Neural crest cell (in vitro differentiated cells): ENCODE data around the gene IL17RB. TPM values are rescaled to one million over a fixed set of nuclear protein-coding genes. Genes with fewer than 3 reads are reported as not detected.

ENCODE experiments used
- DNase-seq: peaks from one replicate; pipeline ENCODE4 v3.0.0; 2021; ENCODE audit warnings: low read depth, mixed read lengths, low spot score
- H3K27ac Mint-ChIP-seq: one replicate; pipeline ENCODE4 v1.8.0; 2021; ENCODE audit warnings: mild to moderate bottlenecking, mixed read lengths; ENCODE audit not compliant: unreplicated experiment
- H3K27me3 Mint-ChIP-seq: 2 replicates; pipeline ENCODE4 v1.8.0; 2021; ENCODE audit warnings: low read depth, mild to moderate bottlenecking, mixed read lengths
- H3K36me3 Mint-ChIP-seq: 2 replicates; pipeline ENCODE4 v1.8.0; 2021; ENCODE audit warnings: low read depth, mild to moderate bottlenecking, mixed read lengths
- H3K4me1 Mint-ChIP-seq: 2 replicates; pipeline ENCODE4 v1.8.0; 2021; ENCODE audit warnings: mixed read lengths
- H3K4me3 Mint-ChIP-seq: one replicate; pipeline ENCODE4 v1.8.0; 2021; ENCODE audit warnings: mild to moderate bottlenecking, mixed read lengths
- H3K9me3 Mint-ChIP-seq: 2 replicates; pipeline ENCODE4 v1.8.0; 2021; ENCODE audit warnings: mixed read lengths
- CTCF ChIP-seq: fragments of 200-600 bp; sonication (generic); conservative IDR thresholded peaks from 2 replicates; pipeline ENCODE4 v1.5.0; 2021; ENCODE audit warnings: antibody characterized with exemption, mild to moderate bottlenecking
- total RNA-seq: library from RNA; stranded (reverse); gene quantifications from 2 replicates; pipeline ENCODE4 v1.2.1, GENCODE V29; 2021

The IL17RB gene
- total RNA-seq, 1 donor from 2014 or later, result 3.1 TPM

DNA sequence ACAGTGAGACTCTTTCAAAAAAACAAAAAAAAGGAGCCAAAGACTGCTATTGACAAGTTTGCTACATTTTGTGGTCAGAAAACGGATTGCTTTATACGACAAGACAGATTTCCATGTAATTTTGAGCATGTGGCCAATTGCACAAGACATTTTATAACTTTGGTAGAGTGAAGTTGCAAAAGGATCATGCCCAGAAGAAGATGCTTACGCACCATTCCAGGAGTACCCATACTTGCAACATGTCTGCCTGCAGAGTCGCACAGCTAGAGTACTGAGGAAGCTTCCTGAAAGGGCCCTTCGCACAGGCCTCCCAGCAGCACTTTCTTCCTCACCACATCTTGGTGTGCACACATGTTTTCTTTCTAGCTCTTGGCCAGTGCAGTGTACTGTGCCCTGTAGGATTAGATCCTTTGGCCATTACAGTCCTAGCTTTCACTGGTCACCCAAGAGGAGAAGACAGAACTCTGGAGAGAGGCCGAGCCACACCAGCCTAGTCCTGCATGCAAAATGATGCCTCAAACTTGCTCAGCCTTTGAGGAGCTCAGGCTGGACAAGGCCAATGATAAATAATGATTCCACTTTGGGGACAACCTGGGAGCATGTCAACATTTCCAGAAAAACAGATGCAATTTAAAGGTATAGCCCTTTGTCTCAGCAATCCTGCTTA is 11.8 kb upstream of the IL17RB start:
- no peak overlapping the region for H3K4me3 Mint-ChIP-seq
- no peaks in the 10 kb centered on the region for H3K9me3 Mint-ChIP-seq
- no peak overlapping the region for H3K27ac Mint-ChIP-seq
- peaks cover 6% of the 10 kb centered on the region for H3K4me1 Mint-ChIP-seq
- H3K36me3 Mint-ChIP-seq, result no peaks in the 10 kb centered on the region
- peak; percentile 18 for TF ChIP-seq CTCF
- DNase-seq, result no peak
- H3K27me3 Mint-ChIP-seq, result no peaks in the 10 kb centered on the region

DNA sequence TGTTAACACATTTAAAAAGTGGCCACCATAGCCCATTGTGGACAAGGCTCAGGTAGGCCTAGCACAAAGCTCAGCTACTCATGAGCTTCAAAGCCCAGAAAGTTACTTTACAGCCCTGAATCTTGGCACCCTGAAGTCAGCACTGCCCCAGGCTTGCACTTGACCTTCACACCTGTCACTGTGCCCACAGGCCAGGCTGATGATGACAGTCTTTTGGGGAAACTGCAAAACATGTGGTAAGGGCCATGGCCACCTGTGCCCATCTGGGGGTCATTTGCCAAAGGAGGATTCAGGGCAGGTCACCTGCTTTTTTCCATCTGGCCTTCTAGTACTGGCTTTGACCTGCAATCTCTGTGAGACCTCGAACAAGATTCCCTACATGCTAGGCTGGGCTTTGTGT is 11.1 kb upstream of the IL17RB start:
- H3K27me3 Mint-ChIP-seq, result no peaks in the 10 kb centered on the region
- H3K36me3 Mint-ChIP-seq, result no peaks in the 10 kb centered on the region

DNA sequence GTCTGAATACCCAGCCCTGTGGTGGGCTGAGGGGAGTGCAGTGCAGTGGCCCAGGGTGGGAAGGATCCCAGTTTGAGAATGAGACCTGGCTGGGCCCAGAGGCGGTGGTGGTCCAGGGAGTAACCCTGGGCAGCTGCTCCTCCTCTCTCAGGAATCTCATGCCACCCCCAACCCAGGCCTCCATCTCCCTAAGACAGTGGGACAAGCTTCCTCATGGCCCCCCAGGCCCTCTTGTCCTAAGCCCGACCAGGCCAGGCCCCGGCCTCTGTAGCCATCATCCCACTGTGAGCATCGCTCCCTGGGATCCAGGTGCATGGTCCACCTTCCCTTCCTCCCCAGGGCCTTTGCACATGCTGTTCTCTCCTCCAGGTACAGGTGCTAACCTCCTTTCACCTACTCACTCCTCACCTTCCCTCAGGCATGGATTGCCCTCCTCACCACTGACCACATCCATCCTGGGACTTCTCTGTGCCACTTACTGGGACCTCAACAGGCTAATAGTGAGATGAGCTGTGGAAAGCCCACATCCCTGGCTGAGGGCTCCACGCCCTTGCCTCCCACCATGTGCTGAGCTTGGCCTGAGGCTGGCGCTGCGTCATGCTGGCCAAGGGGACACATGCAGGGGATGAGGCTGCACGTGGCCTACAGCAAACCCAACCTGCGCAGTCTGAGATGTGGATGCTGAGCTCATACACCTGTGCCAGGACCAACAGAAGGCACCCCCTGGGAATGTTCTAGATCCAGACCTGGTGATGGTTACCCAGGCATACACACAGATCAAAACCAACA is 10.1 kb upstream of the IL17RB start:
- no peak for DNase-seq
- H3K36me3 Mint-ChIP-seq, result no peaks in the 10 kb centered on the region
- H3K4me3 Mint-ChIP-seq, result no peak overlapping the region
- no peaks in the 10 kb centered on the region for H3K9me3 Mint-ChIP-seq
- no peak for TF ChIP-seq CTCF
- peaks cover 6% of the 10 kb centered on the region for H3K4me1 Mint-ChIP-seq
- H3K27me3 Mint-ChIP-seq, result no peaks in the 10 kb centered on the region
- H3K27ac Mint-ChIP-seq, result no peak overlapping the region

More for the DNA sequence above, 11.1 kb upstream of the IL17RB start:
- Mint-ChIP-seq H3K4me1 (peaks cover 6% of the 10 kb centered on the region), H3K4me3 (no peak overlapping the region), H3K9me3 (no peaks in the 10 kb centered on the region), H3K27ac (no peak overlapping the region)
- TF ChIP-seq CTCF, result no peak
- no peak for DNase-seq

- peaks cover 6% of the 10 kb centered on the region for H3K4me1 Mint-ChIP-seq
- H3K4me3 Mint-ChIP-seq, result no peak overlapping the region
- H3K27ac Mint-ChIP-seq, result no peak overlapping the region
- no peak for DNase-seq
- H3K36me3 Mint-ChIP-seq, result no peaks in the 10 kb centered on the region
- TF ChIP-seq CTCF, result no peak
- H3K27me3 Mint-ChIP-seq, result no peaks in the 10 kb centered on the region
- H3K9me3 Mint-ChIP-seq, result no peaks in the 10 kb centered on the region
These were observed 9.0 kb upstream of the IL17RB start for GRCh38 chr3:53837331-53837730.

- TF ChIP-seq CTCF, result no peak
- no peaks in the 10 kb centered on the region for H3K36me3 Mint-ChIP-seq
- H3K27me3 Mint-ChIP-seq, result peaks cover 18% of the 10 kb centered on the region
- no peaks in the 10 kb centered on the region for H3K9me3 Mint-ChIP-seq
- H3K4me1 Mint-ChIP-seq, result peaks cover 26% of the 10 kb centered on the region
- no peak overlapping the region for H3K27ac Mint-ChIP-seq
- no peak overlapping the region for H3K4me3 Mint-ChIP-seq
- DNase-seq, result no peak
These were observed 5.1 kb upstream of the IL17RB start for GRCh38 chr3:53841296-53841695.
